Thymus (tissue), 11 donors: ENCODE measurements around the gene ROR1. TPM values are rescaled to one million over a fixed set of nuclear protein-coding genes. Genes with fewer than 3 reads are reported as not detected.

Experiments used
- DNase-seq, 9 donors: peaks; one replicate each; pipeline ENCODE4 v3.0.0-alpha.2; 2013; ENCODE audit warnings: low spot score in 9 of 9, low read depth in 6 of 9, missing footprints in 1 of 9
- H3K27ac ChIP-seq, 2 donors: one replicate each; pipeline ENCODE4 v1.5.1; 2013; ENCODE audit warnings: control low read depth in 1 of 2, low read depth in 1 of 2, low read length in 1 of 2, mild to moderate bottlenecking in 1 of 2, moderate library complexity in 1 of 2
- H3K27me3 ChIP-seq, 2 donors: one replicate each; pipeline ENCODE4 v1.5.1; 2013; ENCODE audit warnings: low read length in 1 of 2; ENCODE audit not compliant: control insufficient read depth in 2 of 2, insufficient read depth in 1 of 2
- H3K36me3 ChIP-seq, 2 donors: one replicate each; pipeline ENCODE4 v1.5.1; 2013; ENCODE audit warnings: low read length in 1 of 2, mild to moderate bottlenecking in 1 of 2, moderate library complexity in 1 of 2; ENCODE audit not compliant: control insufficient read depth in 2 of 2, insufficient read depth in 2 of 2
- H3K4me1 ChIP-seq, 2 donors: one replicate each; pipeline ENCODE4 v1.5.1; 2013; ENCODE audit warnings: low read length in 2 of 2; ENCODE audit not compliant: control insufficient read depth in 2 of 2, insufficient read depth in 2 of 2
- H3K4me3 ChIP-seq, 2 donors: one replicate each; pipeline ENCODE4 v1.5.1; 2013; ENCODE audit warnings: low read length in 2 of 2, control low read depth in 1 of 2, mild to moderate bottlenecking in 1 of 2
- H3K9me3 ChIP-seq, 2 donors: one replicate each; pipeline ENCODE4 v1.5.1; 2013; ENCODE audit warnings: low read length in 1 of 2, mild to moderate bottlenecking in 1 of 2; ENCODE audit not compliant: control insufficient read depth in 2 of 2, insufficient read depth in 1 of 2
- WGBS: extraction: QIAGEN DNeasy Blood & Tissue Kit; methylation state at CpG from one replicate; pipeline ENCODE4 v1.1.7; 2013; 5-methylcytosine and 5-hydroxymethylcytosine counted together
- polyA plus RNA-seq: library from polyadenylated mRNA; stranded (reverse); fragments of 200-250 nt; gene quantifications from one replicate; pipeline ENCODE4 v1.2.3, GENCODE V29; 2013
- total RNA-seq: library from RNA; stranded (reverse); fragments of 120-200 nt; gene quantifications from one replicate; pipeline ENCODE4 v1.2.4, GENCODE V29; 2013
- donor health status: healthy.

Gene ROR1
- total and polyA plus RNA-seq, 2 donors: 1.5 to 5.2 TPM

- Histone ChIP-seq H3K9me3 (peaks cover 0 to 4% of the 10 kb centered on the region in 2 donors), H3K27ac (peak overlapping the region in 1 of 2 donors; percentile 21), H3K27me3 (no peaks in the 10 kb centered on the region), H3K4me3 (no peak overlapping the region), H3K4me1 (peaks cover 3 to 18% of the 10 kb centered on the region in 2 donors), H3K36me3 (no peaks in the 10 kb centered on the region)
- 75% methylated on average over 8 of the region's 8 CpGs for WGBS
- no peak for DNase-seq
These were observed 181.7 kb downstream of the ROR1 start for GRCh38 chr1:63955370-63956145.

GRCh38 chr1:63958556-63958955, 184.7 kb downstream of the ROR1 start:
- DNase-seq: no peak
- Histone ChIP-seq H3K27ac (no peak overlapping the region), H3K36me3 (no peaks in the 10 kb centered on the region), H3K9me3 (peaks cover 0 to 4% of the 10 kb centered on the region in 2 donors), H3K4me1 (peaks cover 3 to 8% of the 10 kb centered on the region in 2 donors), H3K4me3 (no peak overlapping the region), H3K27me3 (no peaks in the 10 kb centered on the region)
- 93% methylated on average over 2 of the region's 2 CpGs for WGBS

GRCh38 chr1:63960326-63960725, 186.5 kb downstream of the ROR1 start:
- Histone ChIP-seq H3K4me1 (peaks cover 8 to 16% of the 10 kb centered on the region in 2 donors), H3K4me3 (no peak overlapping the region), H3K36me3 (no peaks in the 10 kb centered on the region), H3K27ac (no peak overlapping the region), H3K27me3 (no peaks in the 10 kb centered on the region), H3K9me3 (no peaks in the 10 kb centered on the region)
- 95% methylated on average over 5 of the region's 5 CpGs for WGBS
- no peak for DNase-seq

- H3K27me3 ChIP-seq: no peaks in the 10 kb centered on the region
- peak overlapping the region; percentile 19 to 50 for H3K4me3 ChIP-seq
- WGBS: 18% methylated on average over 12 of the region's 12 CpGs
- peaks cover 23 to 30% of the 10 kb centered on the region in 2 donors for H3K4me1 ChIP-seq
- H3K9me3 ChIP-seq: no peaks in the 10 kb centered on the region
- DNase-seq: peak in 7 of 9 donors; percentile 25 to 69 (median 33)
- no peaks in the 10 kb centered on the region for H3K36me3 ChIP-seq
- H3K27ac ChIP-seq: peak overlapping the region; percentile 20 to 72
These were observed 192.2 kb downstream of the ROR1 start for GRCh38 chr1:63966016-63966415.

GRCh38 chr1:63967901-63968300, 194.1 kb downstream of the ROR1 start:
- Histone ChIP-seq H3K27me3 (no peaks in the 10 kb centered on the region), H3K27ac (no peak overlapping the region), H3K4me3 (no peak overlapping the region), H3K9me3 (no peaks in the 10 kb centered on the region), H3K4me1 (peaks cover 23 to 30% of the 10 kb centered on the region in 2 donors), H3K36me3 (no peaks in the 10 kb centered on the region)
- 96% methylated on average over 3 of the region's 3 CpGs for WGBS
- DNase-seq: no peak

- H3K4me1 ChIP-seq: peaks cover 23 to 30% of the 10 kb centered on the region in 2 donors
- no peak for DNase-seq
- WGBS: 95% methylated on average over 3 of the region's 3 CpGs
- H3K9me3 ChIP-seq: no peaks in the 10 kb centered on the region
- H3K4me3 ChIP-seq: no peak overlapping the region
- no peaks in the 10 kb centered on the region for H3K36me3 ChIP-seq
- H3K27me3 ChIP-seq: no peaks in the 10 kb centered on the region
- H3K27ac ChIP-seq: no peak overlapping the region
These were observed 195.0 kb downstream of the ROR1 start for GRCh38 chr1:63968663-63969440.

- DNase-seq: no peak
- 58% methylated on average over 4 of the region's 4 CpGs for WGBS
- Histone ChIP-seq H3K4me1 (peaks cover 23 to 29% of the 10 kb centered on the region in 2 donors), H3K9me3 (no peaks in the 10 kb centered on the region), H3K36me3 (no peaks in the 10 kb centered on the region), H3K4me3 (no peak overlapping the region), H3K27ac (no peak overlapping the region), H3K27me3 (no peaks in the 10 kb centered on the region)
These were observed 195.7 kb downstream of the ROR1 start for GRCh38 chr1:63969441-63969901.

GRCh38 chr1:63971557-63971956, 197.7 kb downstream of the ROR1 start:
- Histone ChIP-seq H3K9me3 (no peaks in the 10 kb centered on the region), H3K36me3 (no peaks in the 10 kb centered on the region), H3K4me1 (peaks cover 10 to 13% of the 10 kb centered on the region in 2 donors), H3K27ac (no peak overlapping the region), H3K27me3 (no peaks in the 10 kb centered on the region), H3K4me3 (no peak overlapping the region)
- WGBS: 96% methylated on average over 3 of the region's 3 CpGs
- DNase-seq: no peak

- no peaks in the 10 kb centered on the region for H3K27me3 ChIP-seq
- no peaks in the 10 kb centered on the region for H3K9me3 ChIP-seq
- H3K27ac ChIP-seq: no peak overlapping the region
- H3K36me3 ChIP-seq: no peaks in the 10 kb centered on the region
- H3K4me3 ChIP-seq: no peak overlapping the region
- H3K4me1 ChIP-seq: peaks cover 6% of the 10 kb centered on the region in 2 donors
- WGBS: 97% methylated on average over 7 of the region's 7 CpGs
- DNase-seq: no peak
These were observed 199.2 kb downstream of the ROR1 start for GRCh38 chr1:63973005-63973419.
